ENCODE data around the gene DPY19L3. TPM values are rescaled to one million over a fixed set of nuclear protein-coding genes. Genes with fewer than 3 reads are reported as not detected.

The DPY19L3 gene
- total RNA-seq, 4 donors from 2014 or later: 16.6 to 38.6 (median 34.7) TPM

- no peak for TF ChIP-seq CTCF (IDR thresholded peaks at IDR 0.05; ENCODE audit: low read depth)
Observed at GRCh38 chr19:32401992-32402391, 3.6 kb upstream of the DPY19L3 start.

GRCh38 chr19:32403291-32403995, 2.1 kb upstream of the DPY19L3 start:
- TF ChIP-seq CTCF (IDR thresholded peaks at IDR 0.05; ENCODE audit: low read depth): no peak

GRCh38 chr19:32404213-32404932, 1.2 kb upstream of the DPY19L3 start:
- no peak for TF ChIP-seq CTCF (IDR thresholded peaks at IDR 0.05; ENCODE audit: low read depth)

- TF ChIP-seq CTCF (IDR thresholded peaks at IDR 0.05; ENCODE audit: low read depth): no peak
Observed at GRCh38 chr19:32404933-32405430, 588 bp upstream of the DPY19L3 start.

- no peak for TF ChIP-seq CTCF (IDR thresholded peaks at IDR 0.05; ENCODE audit: low read depth)
Observed at GRCh38 chr19:32406161-32407003, 812 bp downstream of the DPY19L3 start.

- no peak for TF ChIP-seq CTCF (IDR thresholded peaks at IDR 0.05; ENCODE audit: low read depth)
Observed at GRCh38 chr19:32407004-32407992, 1.7 kb downstream of the DPY19L3 start.
